ENCODE measurements around the gene DYNC2H1.

DNA sequence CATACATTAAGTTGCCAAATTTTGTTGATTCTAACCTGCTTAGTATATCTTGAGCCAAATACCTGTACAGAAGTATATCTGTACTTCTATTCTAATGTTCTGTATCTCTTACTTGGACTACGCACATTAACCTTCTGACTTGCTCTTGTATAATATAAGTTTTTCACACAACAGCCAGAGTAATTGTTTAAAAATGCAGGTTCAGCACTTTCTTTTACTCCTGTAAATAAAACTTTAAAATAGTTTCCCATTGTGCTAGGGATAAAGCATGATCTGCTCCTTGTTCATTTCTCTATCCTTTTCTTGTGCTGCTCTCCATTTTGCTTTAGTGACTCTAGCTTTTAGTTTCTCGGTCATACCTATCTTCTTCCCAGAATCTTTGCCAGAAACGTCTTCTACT, 48.3 kb downstream of the DYNC2H1 start:
- TF ChIP-seq EZH2phosphoT487 (IDR thresholded peaks at IDR 0.05; ENCODE audit: borderline replicate concordance, low read length) = no peak
- TF ChIP-seq, protein P1, sequence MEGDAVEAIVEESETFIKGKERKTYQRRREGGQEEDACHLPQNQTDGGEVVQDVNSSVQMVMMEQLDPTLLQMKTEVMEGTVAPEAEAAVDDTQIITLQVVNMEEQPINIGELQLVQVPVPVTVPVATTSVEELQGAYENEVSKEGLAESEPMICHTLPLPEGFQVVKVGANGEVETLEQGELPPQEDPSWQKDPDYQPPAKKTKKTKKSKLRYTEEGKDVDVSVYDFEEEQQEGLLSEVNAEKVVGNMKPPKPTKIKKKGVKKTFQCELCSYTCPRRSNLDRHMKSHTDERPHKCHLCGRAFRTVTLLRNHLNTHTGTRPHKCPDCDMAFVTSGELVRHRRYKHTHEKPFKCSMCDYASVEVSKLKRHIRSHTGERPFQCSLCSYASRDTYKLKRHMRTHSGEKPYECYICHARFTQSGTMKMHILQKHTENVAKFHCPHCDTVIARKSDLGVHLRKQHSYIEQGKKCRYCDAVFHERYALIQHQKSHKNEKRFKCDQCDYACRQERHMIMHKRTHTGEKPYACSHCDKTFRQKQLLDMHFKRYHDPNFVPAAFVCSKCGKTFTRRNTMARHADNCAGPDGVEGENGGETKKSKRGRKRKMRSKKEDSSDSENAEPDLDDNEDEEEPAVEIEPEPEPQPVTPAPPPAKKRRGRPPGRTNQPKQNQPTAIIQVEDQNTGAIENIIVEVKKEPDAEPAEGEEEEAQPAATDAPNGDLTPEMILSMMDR (conservative IDR thresholded peaks at IDR 0.05; ENCODE audit: low read depth, low read length) = no peak

All from PC-3 (cell line).